ENCODE measurements around the gene SLC8A1.

The SLC8A1 gene

GRCh38 chr2:40419364-40419762 is 32.5 kb downstream of the SLC8A1 start:
- no peak for DNase-seq

DNA sequence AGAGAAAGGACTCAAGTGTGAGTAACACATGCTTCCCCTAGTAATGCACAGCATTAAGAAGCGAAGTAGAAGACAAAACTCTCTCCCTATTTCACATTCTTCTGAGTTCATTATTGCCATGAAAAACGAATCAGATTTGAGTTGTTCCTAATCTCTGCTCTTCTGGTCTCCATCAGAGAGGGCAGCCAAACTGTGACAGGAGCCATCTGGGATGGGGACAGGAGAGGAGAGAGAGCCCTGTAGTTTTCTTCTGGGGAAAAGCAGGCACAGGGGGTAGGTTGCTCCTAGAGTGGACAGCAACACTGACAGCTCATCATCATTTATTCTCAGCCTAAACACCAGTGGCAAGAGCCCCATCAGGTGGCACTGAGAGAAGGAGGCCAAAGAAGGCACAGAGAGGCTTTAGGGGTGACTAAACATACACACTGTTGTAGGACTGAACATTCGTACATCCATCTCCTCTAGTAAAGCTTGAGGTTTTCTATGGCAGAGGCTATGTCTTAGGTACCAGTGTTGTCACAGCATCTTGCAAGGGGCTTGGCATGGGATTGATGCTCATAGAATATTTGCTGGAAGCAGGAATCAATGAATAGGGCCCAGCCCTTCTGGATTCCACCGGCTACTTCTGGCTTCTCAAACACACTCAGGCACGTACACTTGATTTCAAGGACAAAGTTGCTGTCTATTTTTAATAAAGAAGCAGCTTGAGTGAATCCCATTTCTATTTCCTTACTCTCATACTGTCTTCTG is 33.1 kb downstream of the SLC8A1 start:
- DNase-seq: no peak

DNA sequence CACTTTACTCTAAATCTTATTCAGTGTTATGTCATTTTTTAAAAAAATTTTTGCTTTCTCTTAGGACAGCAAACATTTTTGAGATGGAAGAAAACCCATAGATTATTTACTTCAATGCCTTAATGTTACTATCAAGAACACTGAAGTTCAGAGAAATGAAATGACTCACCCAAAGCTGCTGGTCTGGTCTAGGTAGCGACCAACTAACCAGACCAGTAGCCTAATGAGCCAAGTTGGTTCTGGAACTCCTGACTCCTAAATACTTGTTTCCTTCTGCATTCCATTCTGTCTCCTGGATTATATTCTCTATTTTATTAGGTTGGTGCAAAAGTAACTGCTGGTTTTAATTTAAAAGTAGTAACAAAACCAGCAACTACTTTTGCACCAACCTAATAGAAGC is 35.4 kb downstream of the SLC8A1 start:
- no peak for DNase-seq

GRCh38 chr2:40415391-40415790 is 36.5 kb downstream of the SLC8A1 start:
- no peak for DNase-seq

- DNase-seq: no peak
These were observed 39.4 kb downstream of the SLC8A1 start for GRCh38 chr2:40412456-40412855.

DNA sequence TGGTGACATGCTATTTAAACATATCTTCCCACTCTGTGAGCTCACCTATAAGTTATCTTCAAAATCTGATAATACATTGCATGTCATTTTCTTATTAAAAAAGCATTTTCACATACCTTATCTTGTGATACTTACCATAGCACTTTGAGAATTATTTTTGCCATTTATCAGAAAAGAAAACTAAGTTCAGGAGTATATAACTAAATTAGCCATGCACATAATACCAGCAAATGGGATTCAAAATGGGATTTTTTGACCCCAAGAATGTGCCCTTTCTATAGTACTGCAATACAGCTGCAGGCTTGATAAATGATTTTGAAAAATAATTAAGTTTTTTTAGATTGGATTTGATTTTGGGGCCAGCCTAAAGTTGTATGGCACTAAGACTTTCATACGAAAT is 41.2 kb downstream of the SLC8A1 start:
- no peak for DNase-seq

- no peak for DNase-seq
These were observed 42.2 kb downstream of the SLC8A1 start for GRCh38 chr2:40409734-40410133.

GRCh38 chr2:40406485-40407289 is 45.2 kb downstream of the SLC8A1 start:
- no peak for DNase-seq

DNA sequence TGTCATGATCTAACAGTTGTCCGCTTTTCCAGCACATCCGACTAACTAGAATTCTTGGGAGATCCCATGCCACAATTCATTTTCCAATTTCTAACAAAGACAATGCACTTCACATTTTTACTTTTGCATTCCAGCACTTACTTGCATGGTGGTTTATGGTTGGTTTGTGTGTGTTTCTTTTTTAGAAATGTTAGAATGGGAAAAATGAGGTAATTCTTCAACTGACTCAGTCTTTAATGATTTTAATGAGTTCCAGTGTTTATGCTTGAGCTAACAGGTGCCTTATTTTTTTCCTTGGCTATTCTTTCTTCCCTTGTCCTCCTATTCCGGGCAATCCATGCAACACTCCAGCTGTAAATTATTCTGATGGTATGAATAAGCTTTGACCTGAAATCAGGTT is 46.4 kb downstream of the SLC8A1 start:
- DNase-seq: no peak

DNA sequence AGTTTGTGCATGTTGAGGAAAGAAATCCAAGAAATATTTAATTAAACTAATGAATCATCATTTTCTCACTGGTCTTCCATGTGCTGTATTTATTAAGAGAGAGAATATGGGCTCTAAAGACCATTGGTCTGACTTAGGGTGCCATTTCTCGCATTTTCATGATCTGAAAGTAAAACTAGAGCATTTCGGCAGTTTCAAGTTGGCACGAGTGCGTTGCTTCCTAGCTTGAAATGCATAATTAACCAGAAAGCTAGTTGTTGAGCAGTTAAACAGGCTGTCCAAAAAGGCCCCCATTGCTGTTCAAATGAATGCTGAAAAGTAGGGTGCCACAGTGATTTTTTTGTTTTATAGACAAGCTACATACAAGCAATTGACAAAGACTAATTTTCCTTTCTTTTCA is 47.4 kb downstream of the SLC8A1 start:
- DNase-seq: no peak

DNA sequence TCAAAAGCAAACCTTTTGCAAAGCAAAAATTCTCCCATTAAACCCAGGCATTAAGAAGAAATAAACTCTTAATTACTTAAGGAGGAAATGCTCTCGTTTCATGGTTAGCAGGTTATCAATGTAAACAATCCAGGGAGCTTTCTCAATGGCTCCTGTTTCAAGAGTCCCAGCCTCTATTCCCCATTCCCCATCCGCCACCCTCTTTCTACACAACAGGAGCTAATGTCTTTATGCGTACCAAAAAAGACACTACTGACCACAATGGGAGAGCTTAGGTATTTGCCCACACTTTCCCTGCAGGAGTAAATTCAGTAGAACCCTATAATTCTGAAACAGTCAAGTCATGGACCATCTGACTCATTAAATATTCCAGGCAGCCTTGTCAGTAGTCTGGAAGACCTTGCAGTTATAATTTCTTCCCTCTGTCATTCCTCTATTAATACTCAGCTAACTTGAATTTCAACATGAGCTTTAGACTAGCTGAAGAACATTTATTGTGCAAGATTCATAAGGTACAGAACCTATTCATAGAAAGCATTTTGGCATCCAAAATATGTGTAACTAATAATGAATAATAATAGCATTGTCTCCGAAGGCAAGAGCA is 48.6 kb downstream of the SLC8A1 start:
- DNase-seq: no peak

GRCh38 chr2:40401896-40402295 is 50.0 kb downstream of the SLC8A1 start:
- DNase-seq: no peak

GRCh38 chr2:40400336-40400953 is 51.4 kb downstream of the SLC8A1 start:
- DNase-seq: no peak

DNA sequence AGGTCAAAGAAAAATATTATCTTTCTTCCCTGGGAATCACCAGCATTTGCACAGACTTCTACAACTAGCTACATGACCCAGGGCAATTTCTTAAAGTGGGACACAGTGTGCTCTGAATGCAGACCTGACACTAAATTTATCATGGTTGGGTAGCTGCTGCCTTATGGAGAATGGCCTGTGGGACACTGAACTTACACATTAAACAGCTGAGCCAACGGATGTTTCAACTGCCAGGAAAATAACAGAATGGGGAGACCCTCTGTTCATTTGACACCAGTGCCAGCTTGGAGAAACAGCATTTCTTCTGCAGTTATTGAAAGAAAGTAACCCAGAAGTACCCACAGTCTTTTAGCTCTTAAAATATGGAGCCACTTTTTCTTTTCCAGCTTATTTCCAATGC is 54.1 kb downstream of the SLC8A1 start:
- DNase-seq: no peak

DNA sequence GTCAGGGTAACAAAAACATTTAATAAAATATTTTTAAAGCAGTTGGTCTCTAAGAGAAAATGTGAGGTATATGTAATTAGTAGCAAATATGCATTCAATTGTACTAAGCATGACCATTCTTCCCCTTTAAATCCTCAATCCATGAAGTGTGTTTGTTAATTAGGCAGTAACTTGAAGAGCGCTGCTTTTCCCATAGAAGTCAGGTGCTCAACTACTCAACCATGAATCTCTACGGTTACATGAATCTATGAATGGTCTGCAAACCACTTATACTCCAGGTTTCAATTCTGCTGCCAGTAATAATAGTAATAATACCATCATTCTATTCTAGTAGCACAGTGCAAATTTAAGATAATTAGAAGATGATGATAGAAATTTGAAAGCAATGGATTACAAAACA is 55.8 kb downstream of the SLC8A1 start:
- DNase-seq: no peak

GRCh38 chr2:40395169-40396073 is 56.5 kb downstream of the SLC8A1 start:
- DNase-seq: no peak

- no peak for DNase-seq
These were observed 57.3 kb downstream of the SLC8A1 start for GRCh38 chr2:40394597-40394996.

- no peak for DNase-seq
These were observed 57.9 kb downstream of the SLC8A1 start for GRCh38 chr2:40394031-40394430.

- no peak for DNase-seq
These were observed 63.7 kb downstream of the SLC8A1 start for GRCh38 chr2:40388161-40388560.

- no peak for DNase-seq
These were observed 65.7 kb downstream of the SLC8A1 start for GRCh38 chr2:40386177-40386576.

DNA sequence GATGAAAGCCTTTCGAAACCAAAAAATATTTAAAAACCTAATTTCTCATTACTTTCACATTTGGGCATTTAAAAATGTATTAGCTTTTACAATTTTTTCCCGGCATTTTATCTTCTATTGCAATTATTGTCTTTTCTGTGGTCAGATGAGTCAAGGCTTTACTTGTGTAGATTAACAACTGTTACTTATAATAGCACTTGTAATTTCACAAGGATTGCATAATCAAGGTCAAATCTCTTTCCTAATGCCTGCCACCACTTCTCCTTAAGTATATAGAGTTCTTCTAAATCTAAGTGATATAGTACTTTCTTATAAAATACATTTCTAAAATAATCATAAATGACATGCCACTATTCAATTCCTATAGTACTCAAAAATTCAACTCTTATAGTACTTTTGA is 67.2 kb downstream of the SLC8A1 start:
- no peak for DNase-seq

- DNase-seq: no peak
These were observed 67.7 kb downstream of the SLC8A1 start for GRCh38 chr2:40384233-40384632.

DNA sequence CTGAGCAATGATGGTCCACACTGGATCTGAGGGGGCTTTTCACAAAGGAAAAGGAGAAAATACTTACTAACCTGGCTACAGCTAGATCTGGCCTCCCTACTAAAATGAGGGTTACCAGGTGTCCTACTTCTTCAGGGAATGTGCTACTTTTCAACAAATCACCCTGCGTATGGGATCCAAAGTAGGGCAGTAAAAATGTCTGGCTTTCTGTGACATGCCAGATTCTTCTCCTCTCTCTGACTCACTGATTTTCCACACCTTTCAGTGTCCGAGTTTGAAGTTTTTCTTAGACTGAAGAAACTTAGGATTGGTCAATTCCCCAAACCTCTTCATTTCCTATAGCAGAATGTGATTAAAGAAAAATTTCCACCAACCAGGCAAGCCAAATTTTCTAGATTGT is 71.2 kb downstream of the SLC8A1 start:
- DNase-seq: no peak

Measured in GDM1 (cell line).